ENCODE data around the gene PRIMPOL.

PRIMPOL gene

DNA sequence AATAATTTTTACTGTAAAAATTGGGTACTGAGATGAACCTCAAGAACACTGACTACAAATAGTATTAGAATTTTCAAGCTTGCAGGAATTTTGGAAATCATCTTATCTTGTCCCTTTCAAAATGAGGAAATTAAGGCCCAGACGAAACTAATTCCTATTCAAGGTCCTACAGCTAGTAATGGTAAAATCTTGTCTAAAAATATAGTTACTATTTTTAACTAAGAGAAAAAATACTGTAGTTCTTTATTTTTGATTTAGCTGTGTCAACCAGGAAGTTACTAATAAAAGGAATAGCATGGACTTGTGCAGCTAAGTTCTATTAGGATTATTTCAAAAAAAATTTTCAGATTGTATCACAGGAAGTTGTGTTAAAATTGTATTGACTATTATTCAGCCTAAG lies 12.7 kb downstream of the PRIMPOL start:
- no peak for DNase-seq
- intact Hi-C loops (cut with DNase I): no loop called here

- intact Hi-C loops (cut with DNase I): no loop called here
- DNase-seq: no peak
Observed at GRCh38 chr4:184664445-184665210, 15.1 kb downstream of the PRIMPOL start.

- DNase-seq: no peak
- intact Hi-C loops (cut with DNase I): no loop called here
Observed at GRCh38 chr4:184666670-184667069, 17.1 kb downstream of the PRIMPOL start.

GRCh38 chr4:184668096-184668495 lies 18.6 kb downstream of the PRIMPOL start:
- DNase-seq: no peak
- intact Hi-C loops (cut with DNase I): no loop called here

- intact Hi-C loops (cut with DNase I): no loop called here
- DNase-seq: no peak
Observed at GRCh38 chr4:184668511-184669114, 19.1 kb downstream of the PRIMPOL start.

DNA sequence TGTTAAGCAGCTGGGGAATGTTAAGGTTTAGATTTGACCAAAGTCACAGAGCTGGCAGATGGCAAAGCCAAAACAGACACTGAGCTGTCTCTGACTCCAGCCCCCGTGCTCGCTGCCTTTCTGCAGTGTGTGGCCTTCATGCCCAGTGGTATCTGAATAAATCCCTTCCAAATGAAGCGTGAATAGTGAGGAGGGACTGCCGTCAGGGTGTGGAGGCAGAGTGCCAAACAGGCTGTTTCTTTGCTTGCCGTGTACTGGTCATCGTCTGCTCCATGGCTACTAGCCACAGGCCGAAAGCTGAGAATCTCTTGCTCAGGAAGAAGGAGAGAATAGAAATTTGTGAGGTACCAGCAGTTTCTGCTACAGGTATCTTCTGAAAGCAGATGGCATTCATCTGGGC lies 19.7 kb downstream of the PRIMPOL start:
- intact Hi-C loops (cut with DNase I): no loop called here
- no peak for DNase-seq

DNA sequence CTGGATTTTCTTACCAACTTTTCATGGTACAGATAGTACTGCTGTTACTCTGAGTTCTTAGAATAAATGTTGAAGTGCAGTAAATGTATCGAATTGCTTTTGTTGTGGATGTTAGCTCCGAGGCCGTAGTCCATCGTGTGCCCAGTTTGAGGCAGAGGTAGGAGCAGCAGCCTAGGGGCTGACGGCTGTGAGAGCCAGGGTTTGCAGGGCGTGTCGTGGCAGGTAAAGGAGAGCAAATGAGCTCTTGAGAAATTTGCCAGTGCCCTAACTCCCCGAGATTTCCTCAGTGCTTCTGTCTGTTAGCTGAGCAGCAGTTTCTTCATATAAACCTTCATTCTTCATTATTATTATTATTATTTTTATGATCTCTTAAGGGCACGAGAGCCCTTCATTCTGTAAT lies 21.6 kb downstream of the PRIMPOL start:
- intact Hi-C loops (cut with DNase I): no loop called here
- no peak for DNase-seq

GRCh38 chr4:184672741-184673140 lies 23.2 kb downstream of the PRIMPOL start:
- no peak for DNase-seq
- intact Hi-C loops (cut with DNase I): no loop called here

- no peak for DNase-seq
- intact Hi-C loops (cut with DNase I): no loop called here
Observed at GRCh38 chr4:184674011-184674410, 24.5 kb downstream of the PRIMPOL start.

- intact Hi-C loops (cut with DNase I): no loop called here
- no peak for DNase-seq
Observed at GRCh38 chr4:184675018-184675417, 25.5 kb downstream of the PRIMPOL start.

GRCh38 chr4:184675821-184676492 lies 26.4 kb downstream of the PRIMPOL start:
- intact Hi-C loops (cut with DNase I): no loop called here
- no peak for DNase-seq

DNA sequence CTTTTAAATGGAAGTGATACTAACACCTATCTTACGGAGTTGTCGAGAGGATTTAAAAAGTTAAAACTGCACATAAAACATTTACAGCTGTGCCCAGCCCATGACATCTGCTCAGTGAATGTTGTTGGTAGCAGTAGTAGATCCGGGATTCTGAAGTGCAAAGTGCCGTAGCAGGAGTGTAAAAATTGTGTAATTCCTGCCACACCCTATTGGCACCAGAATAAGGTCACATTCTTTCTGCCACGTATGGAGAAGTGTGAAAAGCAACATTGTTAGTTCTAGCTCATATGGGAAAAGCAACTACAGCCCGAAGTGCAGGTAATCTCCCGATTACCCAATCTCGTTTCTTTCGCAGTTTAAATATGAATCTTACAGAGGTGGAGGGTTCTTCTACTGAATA lies 31.2 kb downstream of the PRIMPOL start:
- no peak for DNase-seq
- intact Hi-C loops (cut with DNase I): no loop called here

DNA sequence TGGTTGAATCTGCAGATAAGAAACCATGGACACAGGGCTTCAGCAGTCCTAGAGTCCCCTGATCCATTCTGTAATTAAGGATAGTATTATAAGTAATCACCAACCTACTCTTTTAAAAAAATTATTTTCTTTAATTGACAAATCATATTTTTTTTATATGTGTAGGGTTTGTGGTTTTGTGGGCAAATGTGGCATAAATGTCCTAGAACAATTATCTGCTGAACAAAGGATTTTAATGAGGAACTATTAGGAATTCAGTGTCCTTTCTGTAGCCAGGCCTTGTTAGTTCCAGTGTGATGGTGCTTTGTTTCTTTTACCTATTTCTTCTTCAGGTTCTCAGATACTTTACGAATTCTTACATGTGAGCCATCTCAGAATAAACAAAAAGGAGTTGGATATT lies 32.4 kb downstream of the PRIMPOL start:
- no peak for DNase-seq
- intact Hi-C loops (cut with DNase I): no loop called here

GRCh38 chr4:184684491-184685189 lies 35.1 kb downstream of the PRIMPOL start:
- DNase-seq: no peak
- intact Hi-C loops (cut with DNase I): no loop called here

DNA sequence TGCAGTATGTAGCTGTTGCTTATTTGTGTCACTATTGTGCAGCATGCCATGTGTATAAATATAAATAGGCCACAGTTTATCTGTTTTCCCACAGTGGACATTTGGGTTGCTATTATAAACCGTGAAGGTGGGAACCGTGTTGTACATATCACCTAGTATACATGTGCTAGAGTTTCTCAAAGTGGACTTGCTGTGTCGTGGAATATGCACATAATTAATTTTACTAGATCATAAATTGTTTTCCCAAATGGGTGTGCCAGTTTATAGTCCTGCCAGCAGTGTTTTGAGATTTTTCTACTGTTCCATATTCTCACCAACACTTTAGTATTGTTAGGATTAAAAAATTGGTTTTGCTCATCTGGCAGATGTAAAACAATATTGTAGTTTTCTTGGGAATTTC lies 38.5 kb downstream of the PRIMPOL start:
- DNase-seq: no peak
- intact Hi-C loops (cut with DNase I): no loop called here

- no peak for DNase-seq
- intact Hi-C loops (cut with DNase I): no loop called here
Observed at GRCh38 chr4:184688447-184688846, 38.9 kb downstream of the PRIMPOL start.

GRCh38 chr4:184689681-184690080 lies 40.1 kb downstream of the PRIMPOL start:
- intact Hi-C loops (cut with DNase I): no loop called here
- no peak for DNase-seq

- no peak for DNase-seq
- intact Hi-C loops (cut with DNase I): no loop called here
Observed at GRCh38 chr4:184693056-184693455, 43.5 kb downstream of the PRIMPOL start.

GRCh38 chr4:184694412-184694956 lies 44.9 kb downstream of the PRIMPOL start:
- intact Hi-C loops (cut with DNase I): no loop called here
- no peak for DNase-seq

DNA sequence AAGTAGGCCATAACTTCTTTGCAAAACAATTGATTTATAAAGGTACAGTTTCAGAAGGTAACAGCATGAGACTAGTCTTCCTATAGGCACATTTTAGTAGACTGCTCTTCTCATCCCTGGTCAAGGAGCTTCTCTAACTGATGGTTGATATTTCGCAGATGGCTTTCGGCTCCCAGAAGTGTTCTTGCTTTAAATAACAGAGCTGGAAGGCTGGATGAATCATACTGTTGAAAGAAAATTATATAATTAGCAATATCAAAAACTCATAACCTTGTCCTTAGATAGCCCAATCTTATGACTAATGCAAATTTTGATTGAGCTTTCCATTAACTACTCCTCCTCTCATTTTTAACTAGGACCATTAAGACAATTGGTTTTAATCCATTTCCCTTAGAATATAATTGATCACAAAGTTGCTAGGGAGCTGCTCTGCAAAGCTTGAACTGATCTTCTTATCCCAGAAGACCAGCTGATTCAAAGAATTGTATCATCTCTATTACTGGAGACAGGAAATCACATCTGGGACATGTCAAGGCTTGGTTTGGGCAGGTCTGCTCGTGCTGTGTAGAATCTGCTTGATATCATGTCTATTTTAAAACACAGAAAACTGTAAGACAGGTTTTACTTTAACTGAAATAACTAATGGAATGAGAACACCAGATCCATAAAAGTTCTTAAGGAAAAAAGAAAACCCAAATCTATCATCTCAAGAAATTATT lies 45.8 kb downstream of the PRIMPOL start:
- DNase-seq: no peak
- intact Hi-C loops (cut with DNase I): no loop called here
